NCI-H446 treated with DMSO at 0.1 percent for 48 hours (cell line): ENCODE measurements around the gene CEP43.
"Not testable (repeated sequence)": the region's sequence is repeated elsewhere in the genome, so short reads cannot be mapped to it uniquely, and the experiment has no call there.

Experiments used
- DNase-seq: peaks from one replicate; lab custom pipeline; 2025; lab: John Stamatoyannopoulos, UW

Gene CEP43

GRCh38 chr6:166999145-166999883 is at the start of gene CEP43:
Gene CEP43, plus strand, starts transcription at chr6:166999397. Its CDS starts 16 bp downstream, at chr6:166999413.
- DNase-seq: peak; percentile 82

- DNase-seq: no peak
Observed at GRCh38 chr6:166949528-166950442, 49.4 kb upstream of the CEP43 start.

- DNase-seq: no peak
Observed at GRCh38 chr6:166950443-166950821, 48.8 kb upstream of the CEP43 start.

GRCh38 chr6:166950892-166951669 is 48.1 kb upstream of the CEP43 start:
- DNase-seq: not testable (repeated sequence)

- no peak for DNase-seq
Observed at GRCh38 chr6:166951670-166952060, 47.5 kb upstream of the CEP43 start.

GRCh38 chr6:166952121-166952520 is 47.1 kb upstream of the CEP43 start:
- DNase-seq: no peak

GRCh38 chr6:166952567-166953486 is 46.4 kb upstream of the CEP43 start:
- DNase-seq: no peak

- DNase-seq: no peak
Observed at GRCh38 chr6:166954118-166954713, 45.0 kb upstream of the CEP43 start.

- no peak for DNase-seq
Observed at GRCh38 chr6:166955121-166955864, 43.9 kb upstream of the CEP43 start.

- no peak for DNase-seq
Observed at GRCh38 chr6:166955865-166956443, 43.2 kb upstream of the CEP43 start.

- DNase-seq: peak; percentile 59
Observed at GRCh38 chr6:166956444-166957086, 42.6 kb upstream of the CEP43 start, which contains the start of gene RNASET2. Gene RNASET2, minus strand, starts transcription at chr6:166956550. Its CDS starts 368 bp downstream, at chr6:166956182.

GRCh38 chr6:166957087-166957804 is 42.0 kb upstream of the CEP43 start:
- DNase-seq: no peak

- DNase-seq: no peak
Observed at GRCh38 chr6:166957805-166958076, 41.5 kb upstream of the CEP43 start.

- no peak for DNase-seq
Observed at GRCh38 chr6:166958926-166959861, 40.0 kb upstream of the CEP43 start.

GRCh38 chr6:166959911-166960608 is 39.1 kb upstream of the CEP43 start:
- no peak for DNase-seq

- no peak for DNase-seq
Observed at GRCh38 chr6:166960609-166960978, 38.6 kb upstream of the CEP43 start.

- no peak for DNase-seq
Observed at GRCh38 chr6:166966268-166966667, 32.9 kb upstream of the CEP43 start.
